ENCODE measurements around the gene ARL5A.

The ARL5A gene

DNA sequence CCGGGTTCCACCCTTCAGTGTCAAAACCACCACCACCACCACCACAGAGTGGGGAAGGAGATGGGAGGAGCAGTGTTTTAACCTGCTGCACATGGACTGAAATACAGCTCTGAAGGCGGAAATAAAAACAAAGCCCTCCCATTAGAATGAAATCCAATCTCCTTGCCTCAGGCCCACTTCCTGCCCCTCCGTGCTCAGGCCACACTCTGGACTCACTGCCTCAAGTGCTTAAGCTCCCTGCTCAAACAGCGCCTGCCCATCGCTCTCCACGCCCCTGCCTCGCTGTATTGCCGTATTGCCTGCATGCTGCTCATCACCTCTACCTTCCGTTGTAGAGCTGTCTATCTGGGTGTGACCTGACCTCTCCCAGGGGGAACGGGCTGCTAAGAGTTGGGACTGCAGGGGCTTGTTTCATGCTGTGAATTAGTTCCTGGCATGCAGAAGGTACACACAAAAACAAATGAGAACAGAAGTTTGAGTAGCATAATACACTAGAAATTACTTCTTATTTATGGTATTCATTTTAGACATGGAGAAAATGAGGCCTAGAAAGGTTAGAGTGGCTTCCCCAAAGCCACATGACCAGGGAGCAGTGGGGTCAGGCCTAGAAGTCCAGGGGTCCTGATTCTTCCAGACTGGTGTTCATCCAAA, 62.3 kb downstream of the ARL5A start:
- DNase-seq = peak; percentile 61

DNA sequence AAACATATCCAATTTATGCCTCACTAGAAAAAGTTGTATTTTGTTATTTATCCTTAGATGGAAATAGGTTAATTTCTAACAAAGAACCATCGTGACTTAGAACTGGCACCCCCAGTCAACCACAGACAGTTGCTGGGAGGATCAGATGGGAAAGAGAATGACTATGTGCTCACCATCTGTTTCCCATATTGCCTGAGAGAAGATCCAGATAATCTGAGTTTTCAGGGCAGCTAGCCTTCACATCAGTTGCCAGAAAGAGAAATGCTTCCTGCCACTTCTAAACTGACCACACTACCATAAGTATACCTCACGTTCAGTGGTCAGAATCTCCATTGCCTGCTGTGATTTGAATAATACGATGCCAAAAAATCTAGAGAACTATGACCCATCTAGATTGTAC, 65.5 kb downstream of the ARL5A start:
- no peak for DNase-seq

GRCh38 chr2:151761687-151762086, 66.5 kb downstream of the ARL5A start:
- no peak for DNase-seq

DNA sequence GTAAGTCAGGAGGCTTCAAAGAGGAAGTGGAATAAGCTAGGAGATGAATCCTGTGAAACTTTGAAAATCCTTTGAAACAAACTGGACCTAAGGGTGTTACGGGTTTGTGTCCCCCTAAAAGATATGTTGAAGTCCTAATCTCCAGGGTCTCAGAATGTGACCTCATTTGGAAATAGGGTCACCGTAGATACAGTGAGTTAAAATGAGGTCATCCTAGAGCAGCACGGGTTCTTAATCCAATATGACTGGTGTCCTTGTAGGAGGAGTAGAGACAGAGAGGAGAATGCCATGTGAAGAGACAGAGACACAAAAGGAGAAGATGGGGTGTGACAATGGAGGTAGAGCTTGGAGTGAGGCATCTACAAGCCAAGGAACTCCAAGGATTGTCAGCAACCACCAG, 67.0 kb downstream of the ARL5A start:
- no peak for DNase-seq

DNA sequence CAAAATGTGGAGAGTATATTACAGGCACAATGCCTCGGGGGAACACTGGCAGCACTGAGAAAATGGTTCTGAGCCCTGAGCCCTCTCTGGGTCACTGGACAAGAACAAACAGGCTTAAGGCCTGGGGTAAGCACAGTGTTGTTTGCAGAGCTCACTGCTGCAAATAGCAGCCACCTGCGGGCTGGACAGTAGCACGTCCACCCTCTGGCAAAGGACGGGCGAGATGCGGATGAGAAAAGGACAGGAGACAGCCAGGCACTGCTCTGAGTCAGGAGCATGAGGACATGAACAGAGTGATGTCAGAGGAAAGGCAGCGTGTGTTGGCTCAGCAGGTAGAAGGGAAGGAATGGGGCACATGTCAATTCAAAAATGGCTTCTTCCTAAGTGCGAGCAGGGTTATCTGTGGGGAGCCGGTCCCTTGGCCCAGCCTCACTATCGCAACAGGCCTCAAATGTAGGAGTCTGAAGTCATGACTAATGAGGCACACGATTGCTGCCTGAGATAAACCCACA, 68.0 kb downstream of the ARL5A start:
- DNase-seq = no peak

- no peak for DNase-seq
Observed at GRCh38 chr2:151758744-151759143, 69.5 kb downstream of the ARL5A start.

GRCh38 chr2:151757861-151758260, 70.4 kb downstream of the ARL5A start:
- DNase-seq = no peak

DNA sequence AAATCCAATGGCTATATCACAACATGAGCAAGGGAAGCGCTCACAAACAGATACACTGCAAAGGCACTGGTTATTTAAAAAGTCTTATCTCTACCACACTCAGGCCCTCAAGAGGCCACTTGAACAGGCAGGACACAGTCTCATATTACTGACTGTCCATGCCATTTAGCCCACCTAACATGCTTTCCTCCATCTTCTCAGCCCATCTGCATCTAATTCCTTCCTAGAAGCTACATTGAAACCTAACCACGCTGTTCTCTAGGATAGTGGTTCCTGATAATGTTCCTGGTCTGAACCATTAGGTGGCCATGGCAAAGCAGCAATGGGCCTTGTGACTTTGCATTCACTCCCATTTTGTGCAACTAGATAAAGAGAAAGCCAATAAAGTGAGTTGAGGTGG, 71.4 kb downstream of the ARL5A start:
- no peak for DNase-seq

- no peak for DNase-seq
Observed at GRCh38 chr2:151754253-151754897, 73.8 kb downstream of the ARL5A start.

- no peak for DNase-seq
Observed at GRCh38 chr2:151753540-151753939, 74.7 kb downstream of the ARL5A start.

Measured in NCI-H510A (cell line).